Gastroesophageal sphincter (tissue), 3 donors: ENCODE measurements around the gene DRC7.

Source experiments
- CTCF ChIP-seq, 4 experiments: fragments of 200-600 bp in 2 of 4; fragments of 450-650 bp in 2 of 4; sonication (generic) in 1 of 4; IDR thresholded peaks; one replicate each; pipeline ENCODE4 v1.5.1; 2017 to 2019; ENCODE audit warnings: antibody characterized with exemption in 4 of 4, mild to moderate bottlenecking in 2 of 4, moderate library complexity in 2 of 4
- EP300 ChIP-seq: sonication (generic); formaldehyde crosslinking; IDR thresholded peaks from one replicate; pipeline ENCODE4 v1.6.1; 2017; ENCODE audit warnings: antibody characterized with exemption, mild to moderate bottlenecking
- POLR2A ChIP-seq, 2 donors: fragments of 450-650 bp; IDR thresholded peaks; one replicate each; pipeline ENCODE4 v1.6.1; 2017; ENCODE audit warnings: antibody characterized with exemption in 2 of 2, mild to moderate bottlenecking in 2 of 2, moderate library complexity in 1 of 2
- POLR2AphosphoS5 ChIP-seq: sonication (generic); formaldehyde crosslinking; IDR thresholded peaks from one replicate; pipeline ENCODE4 v1.6.1; 2017; ENCODE audit warnings: antibody characterized with exemption

DNA sequence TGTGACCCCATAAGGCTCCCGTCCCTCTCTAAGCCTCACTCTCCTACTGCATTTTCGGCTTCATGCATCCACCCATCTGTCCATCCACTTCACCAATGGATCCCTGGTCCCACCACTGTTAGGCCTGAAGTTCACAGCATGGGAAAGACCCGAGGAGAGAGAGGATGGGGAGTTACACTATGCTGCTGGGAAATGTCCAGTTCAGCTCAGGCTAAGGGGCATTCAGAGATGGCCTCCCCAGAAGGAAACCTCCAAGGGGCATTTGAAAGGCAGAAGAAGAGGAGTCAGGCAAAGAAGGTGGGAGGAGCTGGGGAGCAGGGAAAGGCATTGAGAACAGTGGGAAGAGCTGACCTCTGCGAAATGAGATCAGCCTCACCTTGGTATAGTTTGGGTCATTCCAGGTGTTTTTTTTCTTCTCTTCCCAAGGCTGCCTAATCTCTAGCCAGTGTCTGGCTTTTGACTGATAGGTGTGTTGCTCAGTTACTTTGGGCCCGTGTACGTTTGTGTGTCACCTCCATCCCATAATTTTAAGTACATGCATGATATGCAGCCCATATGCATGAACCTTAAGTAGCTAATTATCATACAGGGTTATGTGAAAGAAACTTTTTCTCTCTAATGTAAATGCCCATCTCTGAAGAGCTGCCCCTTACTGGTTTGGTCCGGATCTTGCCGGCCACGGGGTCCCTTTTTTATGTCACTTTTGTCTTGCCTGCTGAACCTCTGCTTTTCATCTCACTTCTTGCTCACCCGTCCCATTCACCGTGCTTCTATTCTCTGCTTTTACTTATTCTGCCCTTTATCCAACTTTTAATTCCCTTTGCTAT, 11.6 kb upstream of the DRC7 start:
- TF ChIP-seq CTCF (IDR thresholded peaks at IDR 0.05) (no peak), EP300 (no peak), POLR2A (IDR thresholded peaks at IDR 0.05) (no peak), POLR2AphosphoS5 (no peak)
